ENCODE measurements around the gene FUT6. TPM values are rescaled to one million over a fixed set of nuclear protein-coding genes. Genes with fewer than 3 reads are reported as not detected.
"Not testable (repeated sequence)": the region's sequence is repeated elsewhere in the genome, so short reads cannot be mapped to it uniquely, and the experiment has no call there.

Gene FUT6
- total RNA-seq, 1 donor from 2014 or later = not detected

DNA sequence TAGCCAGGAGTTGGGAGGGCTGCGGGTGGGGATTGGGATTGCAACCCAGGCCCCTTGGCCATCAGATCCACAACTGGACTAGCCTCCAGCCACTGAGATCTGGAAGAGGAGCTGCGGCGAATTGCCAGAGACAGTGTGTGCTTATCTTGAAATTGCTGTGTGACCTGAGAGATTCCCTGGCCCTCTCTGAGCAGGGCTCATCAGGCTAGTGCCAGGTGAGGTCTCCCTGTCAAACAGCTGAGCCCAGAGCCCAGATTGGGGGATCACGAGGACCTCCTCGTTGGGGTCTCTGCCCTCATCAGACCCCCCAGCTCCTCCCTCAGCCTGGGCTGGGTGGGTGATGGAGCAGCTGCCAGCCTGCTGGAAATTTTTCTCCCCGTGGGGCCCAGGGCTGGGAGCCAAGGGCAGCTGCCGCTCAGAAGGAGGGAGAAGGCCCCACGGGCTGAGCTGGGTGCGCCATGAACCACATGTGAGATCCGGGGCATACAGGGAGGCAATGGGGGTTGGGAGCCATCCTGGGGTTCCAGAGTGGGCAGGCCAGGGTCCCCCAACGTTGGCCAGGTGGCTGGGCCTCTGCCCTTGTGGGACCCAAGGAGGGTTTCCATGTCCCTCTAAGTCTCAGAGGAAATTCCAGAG is 23.6 kb upstream of the FUT6 start:
- no peak for TF ChIP-seq CTCF (IDR thresholded peaks at IDR 0.05; ENCODE audit: unreplicated experiment)
- Mint-ChIP-seq H3K4me1 (peaks cover 1% of the 10 kb centered on the region), H3K4me3 (no peak overlapping the region), H3K36me3 (no peaks in the 10 kb centered on the region), H3K9me3 (no peaks in the 10 kb centered on the region), H3K27ac (no peak overlapping the region), H3K27me3 (ENCODE audit: low read depth) (no peaks in the 10 kb centered on the region)
- DNase-seq (ENCODE audit: low spot score in 2 of 2, unreplicated experiment in 2 of 2) = no peak

DNA sequence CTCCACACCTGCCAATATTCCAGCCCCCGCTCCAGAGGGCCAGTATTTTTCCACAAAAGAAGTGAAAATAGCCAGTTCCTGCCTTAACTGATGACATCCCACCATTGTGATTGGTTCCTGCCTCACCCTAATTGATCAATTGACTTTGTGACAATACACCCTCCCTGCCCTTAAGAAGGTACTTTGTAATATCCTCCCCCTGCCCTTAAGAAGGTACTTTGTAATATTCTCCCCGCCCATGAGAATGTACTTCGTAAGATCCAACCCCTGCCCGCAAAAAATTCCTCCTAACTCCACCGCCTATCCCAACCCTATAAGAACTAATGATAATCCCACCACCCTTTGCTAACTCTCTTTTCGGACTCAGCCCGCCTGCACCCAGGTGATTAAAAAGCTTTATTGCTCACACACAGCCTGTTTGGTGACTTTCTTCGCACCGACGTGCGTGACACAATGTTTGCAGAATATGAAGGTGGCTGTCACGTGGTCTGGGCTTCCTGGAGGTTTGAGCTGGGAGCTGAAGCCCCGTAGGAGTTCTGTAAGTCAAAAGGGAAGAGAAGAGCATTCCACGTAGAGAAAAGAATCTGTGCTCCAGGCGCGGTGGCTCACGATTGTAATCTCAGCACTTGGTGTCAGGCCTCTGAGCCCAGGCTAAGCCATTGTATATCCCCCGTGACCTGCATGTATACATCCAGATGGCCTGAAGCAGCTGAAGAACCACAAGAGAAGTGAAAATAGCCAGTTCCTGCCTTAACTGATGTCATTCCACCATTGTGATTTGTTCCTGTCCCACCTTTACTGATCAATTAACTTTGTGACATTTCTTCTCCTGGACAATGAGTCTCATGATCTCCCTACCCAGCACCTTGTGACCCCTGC is 17.9 kb upstream of the FUT6 start:
- TF ChIP-seq CTCF (IDR thresholded peaks at IDR 0.05; ENCODE audit: unreplicated experiment) = no peak
- Mint-ChIP-seq H3K27ac (no peak overlapping the region), H3K4me1 (no peaks in the 10 kb centered on the region), H3K27me3 (ENCODE audit: low read depth) (peaks cover 8% of the 10 kb centered on the region), H3K9me3 (no peaks in the 10 kb centered on the region), H3K4me3 (no peak overlapping the region), H3K36me3 (no peaks in the 10 kb centered on the region)
- no peak for DNase-seq (ENCODE audit: low spot score in 2 of 2, unreplicated experiment in 2 of 2)

DNA sequence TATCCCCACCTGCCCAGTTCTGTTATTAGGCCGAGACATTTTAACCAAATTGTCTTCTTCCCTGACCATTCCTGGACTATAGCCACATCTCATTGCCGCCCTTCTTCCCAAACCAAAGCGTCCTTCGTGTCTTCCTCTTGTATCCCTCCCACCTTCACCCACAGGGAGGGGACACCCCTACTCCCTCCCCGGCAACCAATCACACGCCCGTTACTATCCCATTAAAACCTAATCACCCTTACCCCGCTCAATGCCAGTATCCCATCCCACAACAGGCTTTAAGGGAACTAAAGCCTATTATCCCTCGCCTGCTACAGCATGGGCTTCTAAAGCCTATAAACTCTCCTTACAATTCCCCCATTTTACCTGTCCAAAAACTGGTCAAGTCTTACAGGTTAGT is 15.6 kb upstream of the FUT6 start:
- H3K27me3 Mint-ChIP-seq (ENCODE audit: low read depth) = peaks cover 13% of the 10 kb centered on the region
- not testable (repeated sequence) for H3K4me3 Mint-ChIP-seq; H3K9me3 Mint-ChIP-seq; H3K36me3 Mint-ChIP-seq; DNase-seq (ENCODE audit: low spot score in 2 of 2, unreplicated experiment in 2 of 2); H3K4me1 Mint-ChIP-seq; H3K27ac Mint-ChIP-seq

DNA sequence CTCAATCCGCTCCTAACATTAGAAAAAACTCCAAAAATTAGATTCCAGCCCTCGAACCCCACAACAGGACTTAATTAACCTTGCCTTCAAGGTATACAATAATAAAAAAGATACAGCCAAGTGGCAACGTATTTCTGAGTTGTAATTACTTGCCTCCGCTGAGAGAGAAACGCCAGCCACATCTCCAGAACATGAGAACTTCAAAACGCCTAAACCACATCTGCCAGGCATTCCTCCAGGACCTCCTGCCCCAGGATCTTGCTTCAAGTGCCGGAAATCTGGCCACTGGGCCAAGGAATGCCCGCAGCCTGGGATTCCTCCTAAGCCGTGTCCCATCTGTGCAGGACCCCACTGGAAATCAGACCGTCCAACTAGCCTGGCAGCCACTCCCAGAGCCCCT is 14.6 kb upstream of the FUT6 start:
- not testable (repeated sequence) for H3K4me1 Mint-ChIP-seq; DNase-seq (ENCODE audit: low spot score in 2 of 2, unreplicated experiment in 2 of 2); H3K9me3 Mint-ChIP-seq; H3K27ac Mint-ChIP-seq; H3K4me3 Mint-ChIP-seq; H3K36me3 Mint-ChIP-seq
- peaks cover 13% of the 10 kb centered on the region for H3K27me3 Mint-ChIP-seq (ENCODE audit: low read depth)

- no peak for DNase-seq (ENCODE audit: low spot score in 2 of 2, unreplicated experiment in 2 of 2)
- H3K4me3 Mint-ChIP-seq = no peak within 1 kb of the TSS
- no peak for TF ChIP-seq CTCF (IDR thresholded peaks at IDR 0.05; ENCODE audit: unreplicated experiment)
- no peaks in the 10 kb centered on the region for H3K9me3 Mint-ChIP-seq
- peaks cover 13% of the 10 kb centered on the region for H3K27me3 Mint-ChIP-seq (ENCODE audit: low read depth)
- no peak within 1 kb of the TSS for H3K27ac Mint-ChIP-seq
- peaks cover 3% of the 10 kb centered on the region for H3K4me1 Mint-ChIP-seq
- H3K36me3 Mint-ChIP-seq = no peaks in the 10 kb centered on the region
These were observed 11.8 kb upstream of the FUT6 start, which contains the start of gene FUT3 for GRCh38 chr19:5851302-5851701. TSS of gene FUT3 (minus strand) at chr19:5851449.

DNA sequence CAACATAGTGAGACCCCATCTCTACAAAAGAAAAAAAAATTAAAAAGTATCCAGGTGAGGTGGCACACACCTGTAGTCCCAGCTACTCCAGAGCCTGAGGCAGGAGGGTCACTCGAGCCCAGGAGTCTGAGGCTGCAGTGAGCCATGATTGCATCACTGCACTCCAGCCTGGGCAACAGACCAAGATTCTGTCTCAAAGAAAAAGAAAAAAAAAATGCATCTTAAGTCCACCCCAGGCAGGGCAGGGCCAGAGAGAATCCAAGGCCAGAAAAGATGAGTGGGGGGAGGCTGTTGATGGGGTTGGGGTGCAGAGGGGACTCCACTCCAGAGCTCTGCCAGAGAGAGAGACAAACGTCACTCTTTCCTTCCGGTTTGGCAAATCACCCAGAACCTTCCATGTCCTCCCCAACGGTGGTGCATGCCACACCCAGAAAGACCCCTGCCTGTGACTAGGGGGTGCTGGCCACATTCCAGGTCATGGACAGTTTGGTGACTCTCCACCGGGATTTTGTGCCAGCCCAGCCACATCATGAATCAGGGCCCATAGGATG is 11.3 kb upstream of the FUT6 start:
- no peak overlapping the region for H3K27ac Mint-ChIP-seq
- no peak for TF ChIP-seq CTCF (IDR thresholded peaks at IDR 0.05; ENCODE audit: unreplicated experiment)

More for the DNA sequence above, 11.3 kb upstream of the FUT6 start:
- H3K4me1 Mint-ChIP-seq = peaks cover 3% of the 10 kb centered on the region
- peaks cover 13% of the 10 kb centered on the region for H3K27me3 Mint-ChIP-seq (ENCODE audit: low read depth)
- H3K4me3 Mint-ChIP-seq = no peak overlapping the region
- no peak for DNase-seq (ENCODE audit: low spot score in 2 of 2, unreplicated experiment in 2 of 2)
- no peaks in the 10 kb centered on the region for H3K36me3 Mint-ChIP-seq
- H3K9me3 Mint-ChIP-seq = no peaks in the 10 kb centered on the region
